IMR-90 (cell line): ENCODE measurements around the gene ZNF488. TPM values are rescaled to one million over a fixed set of nuclear protein-coding genes. Genes with fewer than 3 reads are reported as not detected.

Experiments
- ATAC-seq: fragments of 200-7000 bp; cut with Tn5 transposase; 2 replicates; pipeline ENCODE4 v1.9.1; 2020; ENCODE audit warnings: low read depth, mild to moderate bottlenecking, moderate library complexity
- BruUV-seq: library from RNA; stranded (reverse); fragments of 400-500 nt; replicated peaks from 2 replicates; lab custom pipeline; 2021; lab: Mats Ljungman, UMichigan
- CTCF ChIA-PET: fragments of 300-600 bp; formaldehyde crosslinking; extraction: SDS; loops from one replicate; lab custom pipeline; 2021; ENCODE audit warnings: antibody characterized with exemption; lab: Yijun Ruan, JAX
- POLR2A ChIA-PET: fragments of 300-600 bp; sonication (Branson Sonifier 250); formaldehyde crosslinking; loops from one replicate; lab custom pipeline; 2022; ENCODE audit warnings: antibody characterized with exemption; ENCODE audit not compliant: unreplicated experiment; lab: Charles Lee
- DNase-seq: peaks from one replicate; pipeline ENCODE4 v3.0.0; 2013
- H2AFZ ChIP-seq: replicated peaks from 2 replicates; pipeline ENCODE3; 2013; ENCODE audit warnings: low read length, mild to moderate bottlenecking; ENCODE audit not compliant: poor library complexity
- H2AK5ac ChIP-seq: 2 replicates; pipeline ENCODE4 v1.6.1; 2013; ENCODE audit warnings: low read depth, low read length, inconsistent platforms
- H2AK9ac ChIP-seq: replicated peaks from 2 replicates; pipeline ENCODE3; 2013; ENCODE audit warnings: mild to moderate bottlenecking, low read depth, low read length, moderate library complexity; ENCODE audit not compliant: poor library complexity
- H2BK120ac ChIP-seq: 2 replicates; pipeline ENCODE4 v1.6.1; 2013; ENCODE audit warnings: low read depth, low read length, inconsistent platforms
- H2BK15ac ChIP-seq: 3 replicates; pipeline ENCODE4 v1.6.1; 2013; ENCODE audit warnings: low read depth, low read length, inconsistent platforms
- H2BK20ac ChIP-seq: 2 replicates; pipeline ENCODE4 v1.6.1; 2013; ENCODE audit warnings: low read depth, mild to moderate bottlenecking, inconsistent platforms, low read length, moderate library complexity
- H2BK5ac ChIP-seq: 2 replicates; pipeline ENCODE4 v1.6.1; 2013; ENCODE audit warnings: mild to moderate bottlenecking, low read depth, low read length, inconsistent platforms; ENCODE audit not compliant: poor library complexity, severe bottlenecking
- H3K14ac ChIP-seq: replicated peaks from 2 replicates; pipeline ENCODE4 v1.6.1; 2013; ENCODE audit warnings: low read depth, low read length, inconsistent platforms
- H3K18ac ChIP-seq: 2 replicates; pipeline ENCODE4 v1.6.1; 2013; ENCODE audit warnings: low read depth, low read length, control low read depth
- H3K23ac ChIP-seq: 2 replicates; pipeline ENCODE4 v1.6.1; 2013; ENCODE audit warnings: low read depth, low read length, inconsistent platforms
- H3K27ac ChIP-seq: 2 replicates; pipeline ENCODE4 v1.5.1; 2013; ENCODE audit warnings: mild to moderate bottlenecking, control low read depth, low read length; ENCODE audit not compliant: insufficient read depth
- H3K27me3 ChIP-seq: 2 replicates; pipeline ENCODE4 v1.6.1; 2013; ENCODE audit warnings: low read length; ENCODE audit not compliant: control insufficient read depth, insufficient read depth
- H3K36me3 ChIP-seq: 2 replicates; pipeline ENCODE4 v1.6.1; 2013; ENCODE audit warnings: low read length, mixed read lengths; ENCODE audit not compliant: control insufficient read depth, insufficient read depth
- H3K4ac ChIP-seq: 2 replicates; pipeline ENCODE4 v1.6.1; 2013; ENCODE audit warnings: low read depth, low read length, inconsistent platforms
- H3K4me1 ChIP-seq: 2 replicates; pipeline ENCODE4 v1.6.1; 2013; ENCODE audit warnings: low read length, mixed read lengths; ENCODE audit not compliant: control insufficient read depth, insufficient read depth
- H3K4me2 ChIP-seq: 2 replicates; pipeline ENCODE4 v1.6.1; 2013; ENCODE audit warnings: low read depth, mild to moderate bottlenecking, control low read depth, low read length, moderate library complexity
- H3K4me3 ChIP-seq: 2 replicates; pipeline ENCODE4 v1.5.1; 2013; ENCODE audit warnings: low read depth, mild to moderate bottlenecking, control low read depth, low read length, moderate library complexity; ENCODE audit not compliant: insufficient read depth
- H3K56ac ChIP-seq: 2 replicates; pipeline ENCODE4 v1.6.1; 2013; ENCODE audit warnings: low read length, inconsistent platforms; ENCODE audit not compliant: insufficient read depth; ENCODE audit errors: extremely low read depth
- H3K79me1 ChIP-seq, 2 experiments: 2 replicates each; pipeline ENCODE4 v1.6.1; 2013; ENCODE audit warnings: low read length in 2 of 2, inconsistent platforms in 1 of 2, low read depth in 1 of 2
- H3K9ac ChIP-seq: 2 replicates; pipeline ENCODE4 v1.6.1; 2013; ENCODE audit warnings: low read depth, low read length, control low read depth
- H3K9me1 ChIP-seq: 2 replicates; pipeline ENCODE4 v1.6.1; 2013; ENCODE audit warnings: low read length, inconsistent platforms; ENCODE audit not compliant: insufficient read depth
- H3K9me3 ChIP-seq: 2 replicates; pipeline ENCODE4 v1.6.1; 2013; ENCODE audit warnings: low read length; ENCODE audit not compliant: control insufficient read depth, insufficient read depth
- H4K20me1 ChIP-seq: 2 replicates; pipeline ENCODE4 v1.6.1; 2013; ENCODE audit warnings: low read length, inconsistent platforms; ENCODE audit not compliant: insufficient read depth
- H4K5ac ChIP-seq: 2 replicates; pipeline ENCODE4 v1.6.1; 2013; ENCODE audit warnings: mild to moderate bottlenecking, low read depth, low read length, control low read depth
- H4K8ac ChIP-seq, 2 experiments: 2 replicates each; pipeline ENCODE4 v1.6.1; 2013; ENCODE audit warnings: low read depth in 2 of 2, low read length in 2 of 2, control low read depth in 1 of 2, inconsistent platforms in 1 of 2
- H4K91ac ChIP-seq: 2 replicates; pipeline ENCODE4 v1.6.1; 2013; ENCODE audit warnings: low read depth, low read length, inconsistent platforms; ENCODE audit not compliant: insufficient read depth
- CEBPB ChIP-seq: IDR thresholded peaks from 2 replicates; pipeline ENCODE4 v1.6.1; 2012; ENCODE audit warnings: low read depth, low read length, improper control_type of control experiment
- CHD1 ChIP-seq: IDR thresholded peaks from 2 replicates; pipeline ENCODE4 v1.6.1; 2012; ENCODE audit warnings: low read depth, low read length, improper control_type of control experiment
- CTCF ChIP-seq: conservative IDR thresholded peaks from 2 replicates; pipeline ENCODE4 v1.5.1; 2012; ENCODE audit warnings: mild to moderate bottlenecking, low read depth, low read length, improper control_type of control experiment
- FOS ChIP-seq: fragments of 150-350 bp; IDR thresholded peaks from 2 replicates; pipeline ENCODE4 v1.6.1; 2016; ENCODE audit warnings: low read depth, low read length
- MAFK ChIP-seq: IDR thresholded peaks from 2 replicates; pipeline ENCODE4 v1.6.1; 2012; ENCODE audit warnings: low read depth, low read length, improper control_type of control experiment
- MAZ ChIP-seq: IDR thresholded peaks from 2 replicates; pipeline ENCODE4 v1.6.1; 2012; ENCODE audit warnings: low read depth, mild to moderate bottlenecking, low read length, improper control_type of control experiment, moderate library complexity, borderline replicate concordance
- RAD21 ChIP-seq: IDR thresholded peaks from 2 replicates; pipeline ENCODE4 v1.6.1; 2012; ENCODE audit warnings: low read length, improper control_type of control experiment
- RCOR1 ChIP-seq: IDR thresholded peaks from 2 replicates; pipeline ENCODE4 v1.6.1; 2012; ENCODE audit warnings: mild to moderate bottlenecking, low read length, improper control_type of control experiment; ENCODE audit not compliant: insufficient replicate concordance
- SMC3 ChIP-seq: fragments of 150-350 bp; IDR thresholded peaks from 2 replicates; pipeline ENCODE4 v1.6.1; 2016; ENCODE audit warnings: low read depth, mild to moderate bottlenecking, antibody characterized with exemption, low read length, moderate library complexity
- WGBS, 2 experiments: methylation state at CpG; one replicate each; pipeline versions ENCODE4 v1.1.5 to v1.1.7; 2013; ENCODE audit warnings: missing lambda C conversion rate in 2 of 2; ENCODE audit not compliant: insufficient read length in 1 of 2; ENCODE audit errors: extremely low coverage in 2 of 2; 5-methylcytosine and 5-hydroxymethylcytosine counted together
- dilution Hi-C: fragments of 300-500 bp; cut with HindIII; formaldehyde crosslinking; loops from one replicate; pipeline ENCODE4 v1.14.3; 2018; ENCODE audit warnings: low sequenced_read_pairs; ENCODE audit not compliant: unreplicated experiment
- in situ Hi-C: fragments of 300-500 bp; cut with MboI; formaldehyde crosslinking; loops from 3 replicates; pipeline ENCODE4 v1.14.3; 2019; ENCODE audit warnings: low sequenced_read_pairs, inconsistent platforms, mixed read lengths
- intact Hi-C: fragments of 100-400 bp; cut with micrococcal nuclease; formaldehyde crosslinking; loops from 2 replicates; pipeline ENCODE4 v1.10.0; 2022
- polyA plus RNA-seq, 3 experiments: library from polyadenylated mRNA; depleted of rRNA; stranded (reverse); fragments of >200 nt; gene quantifications; 2 replicates each; pipeline ENCODE4 v1.2.3, GENCODE V29; 2012; ENCODE audit warnings: low replicate concordance in 1 of 3
- total RNA-seq: library from RNA; depleted of rRNA; stranded (reverse); fragments of >200 nt; gene quantifications from 2 replicates; pipeline ENCODE4 v1.2.3, GENCODE V29; 2012

The ZNF488 gene
- total and polyA plus RNA-seq, 2 of the 4 experiments (the other 2 are of a cell fraction), result under 0.01 to 0.14 TPM

DNA sequence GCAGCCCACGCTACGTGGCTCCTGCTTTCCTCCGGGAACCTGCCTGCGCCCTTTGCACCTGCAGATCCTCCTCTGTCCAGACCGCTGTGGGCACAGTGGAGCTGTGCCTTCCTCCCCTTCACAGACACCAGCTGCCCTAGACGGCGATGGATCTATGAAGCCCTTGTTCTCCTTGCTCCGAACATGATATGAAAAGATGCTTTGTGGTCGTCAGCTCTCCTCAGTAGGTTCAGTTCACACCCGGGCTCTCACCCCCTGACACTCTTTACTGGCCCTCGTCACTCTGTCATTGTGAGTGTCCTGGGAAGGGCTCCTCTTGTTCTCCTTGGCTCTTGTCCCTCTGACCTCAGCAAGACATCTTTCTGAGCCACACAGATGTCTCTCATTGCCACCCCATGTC, 4.2 kb downstream of the ZNF488 start:
- CTCF ChIA-PET, result interaction anchor here (0.6 kb wide), 1 partner anchor 93 kb away, joined by 3 read pairs; no protein-coding TSS in a partner anchor
- H3K18ac ChIP-seq, result no peak overlapping the region
- 69% methylated on average over 10 of the region's 11 CpGs; no CpG with 5 or more reads in 1 of the 2 experiments for WGBS, 2 experiments
- ATAC-seq (no peak), DNase-seq (no peak)
- H2BK5ac ChIP-seq, result no peak overlapping the region
- no peak overlapping the region for H3K4ac ChIP-seq
- H3K9me1 ChIP-seq, result no peaks in the 10 kb centered on the region; the same call in 1 of the 2 replicates
- H2BK20ac ChIP-seq, result no peak overlapping the region
- H4K8ac ChIP-seq, result no peak overlapping the region
- peaks cover 3% of the 10 kb centered on the region; the same call in 1 of the 2 replicates for H3K4me1 ChIP-seq
- H3K27ac ChIP-seq, result no peak overlapping the region
- H2AK5ac ChIP-seq, result no peak overlapping the region
- no peak overlapping the region for H3K9ac ChIP-seq
- H3K4me3 ChIP-seq, result no peak overlapping the region
- H2BK15ac ChIP-seq, result no peak overlapping the region
- TF ChIP-seq MAZ (no peak), MAFK (no peak), CHD1 (no peak), FOS (no peak), SMC3 (no peak), RCOR1 (no peak), CTCF (no peak), CEBPB (no peak), RAD21 (no peak)
- peaks cover 63% of the 10 kb centered on the region for H3K27me3 ChIP-seq
- intact Hi-C loops (no loop called here), dilution Hi-C loops (no loop called here), in situ Hi-C loops (loop anchor here (5.0 to 10.0 kb wide), 2 partner anchors 1098 to 1275 kb away; no protein-coding TSS in a partner anchor)
- no peak overlapping the region for H3K4me2 ChIP-seq
- H3K14ac ChIP-seq, result no peak overlapping the region
- H3K56ac ChIP-seq, result no peak overlapping the region
- H2AK9ac ChIP-seq, result no peak overlapping the region
- H2BK120ac ChIP-seq, result no peak overlapping the region
- no peak overlapping the region for H4K91ac ChIP-seq
- no peaks in the 10 kb centered on the region for H3K9me3 ChIP-seq
- no peak overlapping the region for H2AFZ ChIP-seq
- H3K23ac ChIP-seq, result no peak overlapping the region
- no peaks in the 10 kb centered on the region for H4K20me1 ChIP-seq
- POLR2A ChIA-PET, result no interaction called here
- no TSS peak for BruUV-seq
- H3K79me1 ChIP-seq, result no peaks in the 10 kb centered on the region
- H3K36me3 ChIP-seq, result no peaks in the 10 kb centered on the region
- H4K5ac ChIP-seq, result no peak overlapping the region
